Urinary bladder (tissue), 4 donors: ENCODE results near the gene HM13. TPM values are rescaled to one million over a fixed set of nuclear protein-coding genes. Genes with fewer than 3 reads are reported as not detected.
"Not testable (repeated sequence)": the region's sequence is repeated elsewhere in the genome, so short reads cannot be mapped to it uniquely, and the experiment has no call there.

Source experiments
- DNase-seq: peaks from one replicate; pipeline ENCODE4 v3.0.0-alpha.2; 2015; ENCODE audit errors: extremely low spot score
- H3K27ac ChIP-seq: one replicate; pipeline ENCODE4 v1.5.1; 2013; ENCODE audit warnings: low read depth, mild to moderate bottlenecking, moderate library complexity
- H3K36me3 ChIP-seq: one replicate; pipeline ENCODE4 v1.6.1; 2013; ENCODE audit warnings: mild to moderate bottlenecking, moderate library complexity; ENCODE audit not compliant: insufficient read depth
- H3K4me1 ChIP-seq: one replicate; pipeline ENCODE4 v1.6.1; 2013; ENCODE audit warnings: mild to moderate bottlenecking, moderate library complexity; ENCODE audit not compliant: insufficient read depth
- H3K4me3 ChIP-seq: one replicate; pipeline ENCODE4 v1.5.1; 2013; ENCODE audit warnings: low read depth, low read length
- WGBS: extraction: QIAGEN DNeasy Blood & Tissue Kit; methylation state at CpG from one replicate; pipeline ENCODE4 v1.1.7; 2013; 5-methylcytosine and 5-hydroxymethylcytosine counted together
- polyA plus RNA-seq: library from polyadenylated mRNA; stranded (reverse); fragments of 200-250 nt; gene quantifications from one replicate; pipeline ENCODE4 v1.2.3, GENCODE V29; 2013
- total RNA-seq: library from RNA; depleted of rRNA; stranded (reverse); fragments of >200 nt; gene quantifications from one replicate; pipeline ENCODE4 v1.2.3, GENCODE V29; 2014
- donor health status: healthy with polysubstance abuse.
- donor health status: healthy.

Gene HM13
- total and polyA plus RNA-seq, 2 donors = 48.8 to 90.4 TPM

GRCh38 chr20:31570021-31570463 lies 55.8 kb downstream of the HM13 start:
- 74% methylated on average over 8 of the region's 8 CpGs for WGBS
- Histone ChIP-seq H3K4me3 (no peak overlapping the region), H3K27ac (peak overlapping the region; percentile 79), H3K4me1 (peaks cover 1% of the 10 kb centered on the region), H3K36me3 (no peaks in the 10 kb centered on the region)
- no peak for DNase-seq

DNA sequence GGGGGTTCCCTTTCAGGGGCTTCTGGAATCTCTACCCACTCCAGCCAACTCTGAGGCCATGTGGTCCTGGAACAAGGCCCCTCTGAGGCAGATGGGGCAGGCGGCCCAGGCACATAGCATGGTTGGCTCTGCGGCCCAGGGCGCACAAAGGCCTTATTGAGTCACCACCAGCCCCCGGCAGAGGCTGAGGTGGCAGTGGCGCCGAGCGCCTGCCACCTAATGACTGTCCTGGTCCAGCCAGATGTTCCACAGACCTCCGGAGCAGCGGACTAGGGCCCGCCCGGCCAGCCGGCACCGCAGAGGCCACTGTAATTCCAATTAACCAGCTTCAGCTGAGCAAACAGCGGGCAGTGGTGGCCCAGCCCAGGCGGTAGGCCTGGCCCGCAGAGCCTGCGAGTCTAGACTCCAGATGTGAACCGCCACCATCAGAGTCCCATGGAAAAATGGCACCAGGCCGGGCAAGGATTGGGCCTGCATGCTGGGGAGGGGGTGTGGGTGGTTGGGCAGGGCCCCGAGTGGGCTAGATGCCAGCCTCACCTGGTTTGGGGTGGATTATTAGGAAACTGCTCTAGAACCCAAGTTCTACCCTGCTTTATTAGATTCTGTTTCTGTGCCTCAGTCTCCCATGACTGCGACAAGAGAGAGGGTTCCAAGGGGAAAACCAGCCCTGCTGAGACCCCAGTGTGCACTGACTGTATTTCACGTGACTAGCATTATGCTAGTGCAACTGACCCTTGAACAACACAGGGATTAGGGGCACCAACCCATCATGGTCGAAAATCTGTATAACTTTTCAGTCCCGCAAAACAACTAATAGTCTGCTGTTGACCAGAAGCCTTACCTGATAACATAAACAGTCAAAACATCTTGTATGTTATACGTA lies 56.7 kb downstream of the HM13 start:
- 80% methylated on average over 25 of the region's 25 CpGs for WGBS
- Histone ChIP-seq H3K36me3 (no peaks in the 10 kb centered on the region), H3K27ac (peak overlapping the region; percentile 75), H3K4me1 (peaks cover 1% of the 10 kb centered on the region), H3K4me3 (no peak overlapping the region)
- no peak for DNase-seq

DNA sequence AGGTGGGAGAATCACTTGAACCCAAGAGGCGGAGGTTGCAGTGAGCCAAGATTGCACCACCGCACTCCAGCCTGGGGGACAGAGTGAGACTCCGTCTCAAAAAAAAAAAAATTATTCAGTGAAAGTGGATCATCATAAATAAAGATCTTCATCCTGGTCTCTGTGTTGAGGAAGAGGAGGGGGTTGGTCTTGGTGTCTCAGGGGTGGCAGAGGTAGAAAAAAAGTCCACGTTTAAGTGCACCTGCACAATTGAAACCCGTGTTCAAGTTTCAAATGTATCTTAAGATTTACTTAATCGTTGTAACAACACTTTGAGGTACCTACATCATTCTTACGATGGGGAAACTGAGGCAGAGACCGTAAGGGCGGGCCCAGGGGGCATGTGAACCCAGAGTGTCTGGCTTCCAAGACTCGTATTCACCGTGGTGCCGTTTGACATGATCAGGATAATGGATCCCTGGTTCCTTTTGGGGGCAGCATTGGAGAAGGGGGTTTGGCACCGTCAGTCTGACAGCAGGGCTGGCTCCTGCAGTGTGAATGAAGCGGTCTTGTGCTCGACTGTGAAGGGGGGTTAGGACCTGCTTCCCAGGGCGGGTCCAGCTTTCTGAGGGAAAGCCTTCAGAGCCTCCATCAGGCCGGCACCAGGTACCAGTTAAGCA lies 57.9 kb downstream of the HM13 start:
- Histone ChIP-seq H3K27ac (peak overlapping the region; percentile 89), H3K4me3 (no peak overlapping the region), H3K36me3 (no peaks in the 10 kb centered on the region), H3K4me1 (peaks cover 1% of the 10 kb centered on the region)
- no peak for DNase-seq
- 30% methylated on average over 17 of the region's 17 CpGs for WGBS

DNA sequence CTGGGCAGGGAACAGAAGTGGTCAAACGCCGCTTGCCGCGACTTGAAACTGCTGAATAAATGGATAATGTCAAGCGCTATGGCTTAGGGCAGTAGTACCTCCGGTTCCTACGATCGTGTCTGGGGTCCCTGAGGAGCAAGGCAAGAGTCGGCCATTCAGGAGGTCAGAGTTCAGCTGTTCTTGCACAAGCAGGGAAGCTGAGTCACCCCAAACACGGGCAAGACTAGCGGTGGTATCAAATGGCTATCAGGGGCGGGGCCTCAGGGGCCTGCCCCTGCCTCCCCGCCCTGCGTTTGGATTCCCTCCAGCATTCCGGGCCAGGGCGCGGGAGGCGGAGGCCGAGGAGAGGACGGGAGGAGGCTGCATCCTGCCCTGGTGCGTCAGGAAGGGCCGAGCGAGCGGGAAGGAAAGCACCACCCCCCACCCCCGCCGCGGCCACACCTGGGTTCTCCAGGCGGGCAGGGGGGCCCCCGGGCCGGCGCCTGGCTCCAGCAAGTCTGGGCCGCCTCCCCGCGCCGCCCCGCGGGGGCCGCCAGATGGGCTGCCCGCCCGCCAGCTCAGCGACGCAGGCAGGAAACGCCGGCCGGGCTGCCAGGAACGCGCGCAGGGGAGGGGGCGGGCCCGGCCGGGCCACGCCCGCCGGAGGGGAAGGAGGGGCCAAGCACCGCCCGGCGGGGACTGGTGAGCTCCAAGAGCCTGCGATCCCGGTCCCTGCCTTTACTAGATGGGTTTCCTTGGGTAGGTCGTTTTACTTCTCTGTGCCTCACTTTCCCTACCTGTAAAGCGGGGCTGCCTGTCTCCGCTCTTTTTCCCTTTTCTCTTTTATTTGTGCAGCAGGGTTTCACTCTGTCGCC lies 58.7 kb downstream of the HM13 start:
- under 1% methylated on average over 63 of the region's 63 CpGs for WGBS
- peak; percentile 87 for DNase-seq
- H3K36me3 ChIP-seq = no peaks in the 10 kb centered on the region
- peak overlapping the region; percentile 89 for H3K27ac ChIP-seq
- H3K4me1 ChIP-seq = peaks cover 1% of the 10 kb centered on the region
- peak overlapping the region; percentile 38 for H3K4me3 ChIP-seq

- DNase-seq = no peak
- Histone ChIP-seq H3K27ac (peak overlapping the region; percentile 76), H3K4me1 (peaks cover 1% of the 10 kb centered on the region), H3K4me3 (peak overlapping the region; percentile 38), H3K36me3 (no peaks in the 10 kb centered on the region)
- 40% methylated on average over 19 of the region's 19 CpGs for WGBS
These were observed 59.5 kb downstream of the HM13 start for GRCh38 chr20:31573555-31574321.

DNA sequence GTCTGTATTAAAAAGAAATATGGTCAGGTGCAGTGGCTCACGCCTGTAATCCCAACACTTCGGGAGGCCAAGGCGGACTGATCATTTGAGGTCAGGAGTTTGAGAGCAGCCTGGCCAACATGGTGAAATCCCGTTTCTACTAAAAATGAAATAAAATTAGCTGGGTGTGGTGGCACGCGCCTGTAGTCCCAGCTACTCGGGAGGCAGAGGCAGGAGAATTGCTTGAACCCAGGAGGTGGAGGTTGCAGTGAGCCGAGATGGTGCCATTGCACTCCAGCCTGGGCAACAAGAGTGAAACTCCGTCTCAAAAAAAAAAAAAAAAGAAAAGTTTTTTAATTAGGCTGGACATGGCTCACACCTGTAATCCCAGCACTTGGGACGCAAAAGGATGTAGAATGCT lies 60.7 kb downstream of the HM13 start:
- DNase-seq, H3K27ac ChIP-seq, H3K36me3 ChIP-seq, H3K4me3 ChIP-seq, H3K4me1 ChIP-seq: not testable (repeated sequence)
- WGBS = 97% methylated on average over 10 of the region's 10 CpGs

- Histone ChIP-seq H3K36me3 (no peaks in the 10 kb centered on the region), H3K27ac (no peak overlapping the region), H3K4me3 (no peak overlapping the region), H3K4me1 (peaks cover 1% of the 10 kb centered on the region)
- DNase-seq = no peak
- 73% methylated on average over 2 of the region's 2 CpGs for WGBS
These were observed 62.5 kb downstream of the HM13 start for GRCh38 chr20:31576751-31577150.

DNA sequence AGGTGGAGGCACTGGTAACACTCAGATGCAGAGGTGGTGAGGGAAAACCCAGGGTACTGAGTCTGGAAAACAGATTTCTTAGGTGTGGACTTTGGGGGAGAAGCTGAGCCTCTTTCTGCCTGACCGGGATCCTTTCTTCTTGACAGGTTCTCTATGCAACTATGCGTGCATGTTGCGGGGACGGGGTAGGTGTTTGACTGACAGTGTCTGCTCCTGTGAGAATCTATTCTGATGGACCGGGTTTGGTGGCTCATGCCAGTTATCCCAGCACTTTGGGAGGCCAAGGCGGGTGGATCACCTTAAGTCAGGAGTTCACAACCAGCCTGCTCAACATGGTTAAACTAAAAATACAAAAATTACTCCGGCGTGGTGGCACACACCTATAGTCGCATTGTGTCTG lies 63.0 kb downstream of the HM13 start:
- no peak for DNase-seq
- Histone ChIP-seq H3K4me3 (no peak overlapping the region), H3K27ac (no peak overlapping the region), H3K4me1 (peaks cover 1% of the 10 kb centered on the region), H3K36me3 (no peaks in the 10 kb centered on the region)
- 92% methylated on average over 9 of the region's 9 CpGs for WGBS

DNA sequence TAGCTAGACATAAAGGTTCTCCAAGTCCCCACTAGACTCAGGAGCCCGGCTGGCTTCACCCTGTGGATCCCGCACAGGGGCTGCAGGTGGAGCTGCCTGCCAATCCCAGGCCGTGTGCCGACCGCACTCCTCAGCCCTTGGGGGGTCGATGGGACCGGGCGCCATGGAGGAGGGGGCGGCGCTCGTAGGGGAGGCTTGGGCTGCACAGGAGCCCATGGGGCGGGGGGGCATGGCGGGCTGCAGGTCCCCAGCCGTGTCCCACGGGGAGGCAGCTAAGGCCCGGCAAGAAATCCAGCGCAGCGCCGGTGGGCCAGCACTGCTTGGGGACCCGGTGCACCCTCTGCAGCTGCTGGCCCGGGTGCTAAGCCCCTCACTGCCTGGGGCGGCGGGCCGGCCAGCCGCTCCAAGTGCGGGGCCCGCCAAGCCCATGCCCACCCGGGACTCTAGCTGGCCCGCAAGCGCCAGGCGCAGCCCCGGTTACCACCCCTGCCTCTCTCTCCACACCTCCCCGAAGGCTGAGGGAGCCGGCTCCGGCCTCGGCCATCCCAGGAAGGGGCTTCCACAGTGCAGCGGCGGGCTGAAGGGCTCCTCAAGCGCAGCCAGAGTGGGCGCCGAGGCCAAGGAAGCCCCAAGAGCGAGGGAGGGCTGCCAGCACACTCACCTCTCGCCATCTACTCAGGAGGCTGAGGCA lies 64.4 kb downstream of the HM13 start:
- Histone ChIP-seq H3K27ac (no peak overlapping the region), H3K4me1 (no peaks in the 10 kb centered on the region), H3K4me3 (no peak overlapping the region), H3K36me3 (no peaks in the 10 kb centered on the region)
- no peak for DNase-seq
- 94% methylated on average over 43 of the region's 43 CpGs for WGBS

DNA sequence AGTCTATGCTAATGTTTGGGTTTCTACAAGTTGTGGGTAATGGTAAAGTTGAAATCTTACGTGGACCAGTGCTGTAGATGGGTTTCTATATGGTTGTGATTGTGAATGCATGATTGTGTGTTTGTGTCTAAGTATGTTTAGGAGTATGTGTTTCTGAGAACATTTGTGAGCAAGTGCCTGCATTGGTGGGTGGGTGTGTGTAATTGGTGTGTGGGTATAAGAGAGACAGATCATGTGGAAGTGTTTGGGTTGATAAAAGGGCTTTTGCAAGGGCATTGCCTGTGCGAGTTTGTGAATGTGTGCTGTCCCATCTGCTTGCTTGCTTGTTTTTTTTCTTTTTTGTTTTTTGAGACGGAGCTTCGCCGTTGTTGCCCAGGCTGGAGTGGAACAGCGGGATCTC lies 65.0 kb downstream of the HM13 start:
- no peak for DNase-seq
- no peak overlapping the region for H3K27ac ChIP-seq
- no peak overlapping the region for H3K4me3 ChIP-seq
- no peaks in the 10 kb centered on the region for H3K4me1 ChIP-seq
- WGBS = 94% methylated on average over 6 of the region's 6 CpGs
- H3K36me3 ChIP-seq = no peaks in the 10 kb centered on the region

DNA sequence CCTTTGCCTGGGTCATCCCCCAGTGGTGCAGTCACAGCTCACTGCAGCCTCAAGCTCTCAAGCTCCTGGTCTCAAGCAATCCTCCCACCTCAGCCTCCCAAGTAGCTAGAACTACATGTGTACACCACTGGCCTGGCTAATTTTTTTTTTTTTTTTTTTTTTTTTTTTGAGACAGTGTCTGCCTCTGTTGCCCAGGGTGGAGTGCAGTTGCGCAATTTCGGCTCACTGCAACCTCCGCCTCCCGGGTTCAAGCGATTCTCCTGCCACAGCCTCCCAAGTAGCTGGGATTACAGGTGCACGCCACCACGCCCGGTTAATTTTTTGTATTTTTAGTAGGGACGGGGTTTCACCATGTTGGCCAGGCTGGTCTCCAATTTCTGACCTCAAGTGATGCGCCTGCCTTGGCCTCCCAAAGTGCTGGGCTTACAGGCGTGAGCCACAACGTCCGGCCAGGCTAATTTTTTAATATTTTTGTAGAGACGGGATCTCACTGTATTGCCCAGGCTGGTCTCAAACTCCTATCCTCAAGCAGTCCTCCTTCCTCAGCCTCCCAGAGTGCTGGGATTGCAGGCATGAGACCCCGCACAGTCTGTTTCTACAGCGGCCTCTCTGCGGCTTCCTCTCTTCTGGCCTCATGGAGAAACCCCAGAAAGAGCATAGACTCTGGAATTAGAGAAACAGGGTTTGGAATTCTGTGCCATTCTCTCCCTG lies 65.9 kb downstream of the HM13 start:
- not testable (repeated sequence) for H3K27ac ChIP-seq, H3K4me1 ChIP-seq, H3K36me3 ChIP-seq, H3K4me3 ChIP-seq, DNase-seq
- WGBS = 96% methylated on average over 17 of the region's 17 CpGs

GRCh38 chr20:31580706-31581105 lies 66.5 kb downstream of the HM13 start:
- no peak overlapping the region for H3K4me3 ChIP-seq
- WGBS = 81% methylated on average over 7 of the region's 7 CpGs
- no peaks in the 10 kb centered on the region for H3K36me3 ChIP-seq
- no peak overlapping the region for H3K27ac ChIP-seq
- no peaks in the 10 kb centered on the region for H3K4me1 ChIP-seq
- no peak for DNase-seq
